Neutrophil (primary cell): ENCODE results near the gene PRKG1.
"Not testable (repeated sequence)": the region's sequence is repeated elsewhere in the genome, so short reads cannot be mapped to it uniquely, and the experiment has no call there.

Experiments used
- H3K27ac ChIP-seq: fragments of 200-600 bp; sonication (generic); 2 replicates; pipeline ENCODE4 v1.5.1; 2016; ENCODE audit warnings: mild to moderate bottlenecking, moderate library complexity
- H3K27me3 ChIP-seq: fragments of 200-600 bp; sonication (generic); 2 replicates; pipeline ENCODE4 v1.6.0; 2016; ENCODE audit warnings: mild to moderate bottlenecking
- H3K36me3 ChIP-seq: fragments of 200-600 bp; sonication (generic); 2 replicates; pipeline ENCODE4 v1.5.1; 2017
- H3K4me1 ChIP-seq, 2 experiments: fragments of 200-600 bp in 1 of 2; sonication (generic) in 1 of 2; 1 replicate in 1 of 2; 2 replicates in 1 of 2; pipeline versions ENCODE4 v1.5.1 to v1.6.1; 2013 to 2016; ENCODE audit warnings: low read depth in 1 of 2, low read length in 1 of 2, mild to moderate bottlenecking in 1 of 2, moderate library complexity in 1 of 2; ENCODE audit not compliant: control insufficient read depth in 1 of 2, insufficient read depth in 1 of 2
- H3K4me3 ChIP-seq, 2 experiments: fragments of 200-600 bp in 1 of 2; sonication (generic) in 1 of 2; 1 replicate in 1 of 2; 2 replicates in 1 of 2; pipeline ENCODE4 v1.5.1; 2013 to 2016; ENCODE audit warnings: low read depth in 1 of 2, low read length in 1 of 2, mild to moderate bottlenecking in 1 of 2, moderate library complexity in 1 of 2
- H3K9me3 ChIP-seq: fragments of 200-600 bp; sonication (generic); 2 replicates; pipeline ENCODE4 v1.5.1; 2016
- TF ChIP-seq, protein P1 (sequence below): fragments of 200-600 bp; sonication (generic); IDR thresholded peaks from 2 replicates; pipeline ENCODE4 v1.5.1; 2016; ENCODE audit warnings: antibody characterized with exemption

PRKG1 gene

DNA sequence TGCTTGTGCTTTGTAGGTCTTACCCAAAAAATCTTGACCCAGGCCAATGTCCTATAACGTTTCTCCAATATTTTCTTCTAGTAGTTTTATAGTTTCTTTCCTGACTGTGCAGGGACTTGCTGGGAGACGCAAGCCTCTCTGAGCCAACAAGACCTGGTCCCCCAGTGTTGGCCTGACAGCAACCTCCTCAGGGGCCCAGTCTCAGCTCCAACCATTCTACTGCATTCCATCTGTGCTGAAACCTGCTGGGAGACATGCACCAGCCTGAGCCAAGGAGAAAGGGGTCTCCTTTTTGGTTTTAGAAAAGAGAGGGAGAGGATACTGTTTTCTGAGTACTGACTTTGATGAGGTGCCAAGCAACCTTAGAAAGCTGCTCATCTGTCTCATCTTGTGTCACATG, 251.4 kb downstream of the PRKG1 start:
- Histone ChIP-seq H3K27me3 (no peaks in the 10 kb centered on the region), H3K9me3 (no peaks in the 10 kb centered on the region), H3K4me3 (no peak overlapping the region), H3K36me3 (no peaks in the 10 kb centered on the region), H3K4me1 (no peaks in the 10 kb centered on the region), H3K27ac (no peak overlapping the region)
- TF ChIP-seq, protein P1, sequence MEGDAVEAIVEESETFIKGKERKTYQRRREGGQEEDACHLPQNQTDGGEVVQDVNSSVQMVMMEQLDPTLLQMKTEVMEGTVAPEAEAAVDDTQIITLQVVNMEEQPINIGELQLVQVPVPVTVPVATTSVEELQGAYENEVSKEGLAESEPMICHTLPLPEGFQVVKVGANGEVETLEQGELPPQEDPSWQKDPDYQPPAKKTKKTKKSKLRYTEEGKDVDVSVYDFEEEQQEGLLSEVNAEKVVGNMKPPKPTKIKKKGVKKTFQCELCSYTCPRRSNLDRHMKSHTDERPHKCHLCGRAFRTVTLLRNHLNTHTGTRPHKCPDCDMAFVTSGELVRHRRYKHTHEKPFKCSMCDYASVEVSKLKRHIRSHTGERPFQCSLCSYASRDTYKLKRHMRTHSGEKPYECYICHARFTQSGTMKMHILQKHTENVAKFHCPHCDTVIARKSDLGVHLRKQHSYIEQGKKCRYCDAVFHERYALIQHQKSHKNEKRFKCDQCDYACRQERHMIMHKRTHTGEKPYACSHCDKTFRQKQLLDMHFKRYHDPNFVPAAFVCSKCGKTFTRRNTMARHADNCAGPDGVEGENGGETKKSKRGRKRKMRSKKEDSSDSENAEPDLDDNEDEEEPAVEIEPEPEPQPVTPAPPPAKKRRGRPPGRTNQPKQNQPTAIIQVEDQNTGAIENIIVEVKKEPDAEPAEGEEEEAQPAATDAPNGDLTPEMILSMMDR, result no peak

DNA sequence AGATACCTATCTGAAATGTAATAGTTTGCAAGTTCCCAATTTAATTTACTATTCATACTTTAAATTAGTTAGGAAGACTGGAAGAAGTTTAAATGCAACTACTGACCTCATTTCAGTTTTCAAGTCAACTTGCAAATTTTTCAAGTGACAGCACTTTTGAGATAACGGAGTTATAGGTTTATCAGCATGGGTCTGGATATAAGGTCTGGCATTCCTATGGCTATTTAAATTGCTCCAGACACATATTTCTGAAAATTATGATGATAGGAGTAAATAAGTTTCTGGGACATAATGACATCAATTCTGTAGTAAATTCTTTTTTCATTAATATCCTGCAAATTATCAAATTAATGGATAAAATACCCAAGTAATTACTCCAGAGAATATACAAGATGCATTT, 251.9 kb downstream of the PRKG1 start:
- TF ChIP-seq, protein P1, result no peak
- H3K9me3 ChIP-seq, result no peaks in the 10 kb centered on the region
- H3K4me1 ChIP-seq, result no peaks in the 10 kb centered on the region
- no peak overlapping the region for H3K4me3 ChIP-seq
- H3K36me3 ChIP-seq, result no peaks in the 10 kb centered on the region
- H3K27me3 ChIP-seq, result no peaks in the 10 kb centered on the region
- no peak overlapping the region for H3K27ac ChIP-seq

DNA sequence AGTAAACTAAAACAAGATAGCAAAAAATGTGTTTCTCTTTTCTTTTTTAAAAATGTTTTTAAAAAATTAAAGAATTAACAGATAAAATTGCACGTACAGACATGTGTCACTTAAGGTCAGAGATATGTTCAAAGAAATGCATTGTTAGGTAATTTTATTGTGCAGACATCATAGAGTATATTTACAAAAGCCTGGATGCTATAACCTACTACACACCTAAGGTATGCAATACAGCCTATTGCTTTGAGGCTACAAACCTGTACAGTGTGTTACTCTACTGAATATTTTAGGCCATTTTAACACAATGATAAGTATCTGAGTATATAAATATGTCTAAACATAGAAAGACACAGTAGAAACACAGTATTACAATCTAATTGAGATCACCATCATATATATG, 253.1 kb downstream of the PRKG1 start:
- Histone ChIP-seq H3K27ac (no peak overlapping the region), H3K27me3 (no peaks in the 10 kb centered on the region), H3K4me1 (no peaks in the 10 kb centered on the region), H3K9me3 (no peaks in the 10 kb centered on the region), H3K4me3 (no peak overlapping the region), H3K36me3 (no peaks in the 10 kb centered on the region)
- TF ChIP-seq, protein P1, result no peak

DNA sequence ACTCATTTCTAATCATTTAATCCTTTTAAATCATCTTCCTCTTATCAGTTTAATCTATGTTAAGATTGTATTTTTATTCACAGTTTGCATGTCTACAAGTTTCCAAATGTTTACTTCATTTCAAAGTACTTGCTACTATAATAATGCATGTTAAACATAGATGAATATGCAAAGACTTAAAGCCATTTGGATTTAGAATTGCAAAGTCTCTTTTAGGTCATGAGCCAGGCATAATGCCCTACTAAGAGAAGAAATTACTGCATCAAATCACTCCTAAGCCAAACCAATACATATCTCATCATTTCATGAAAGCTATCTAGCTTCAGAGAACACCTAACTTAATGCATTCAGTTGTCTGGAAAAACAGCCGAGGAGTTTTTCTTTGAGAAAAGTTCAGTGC, 266.1 kb downstream of the PRKG1 start:
- H3K36me3 ChIP-seq, result no peaks in the 10 kb centered on the region
- no peaks in the 10 kb centered on the region for H3K4me1 ChIP-seq
- H3K9me3 ChIP-seq, result no peaks in the 10 kb centered on the region
- TF ChIP-seq, protein P1, result no peak
- no peak overlapping the region for H3K4me3 ChIP-seq
- no peaks in the 10 kb centered on the region for H3K27me3 ChIP-seq
- no peak overlapping the region for H3K27ac ChIP-seq

DNA sequence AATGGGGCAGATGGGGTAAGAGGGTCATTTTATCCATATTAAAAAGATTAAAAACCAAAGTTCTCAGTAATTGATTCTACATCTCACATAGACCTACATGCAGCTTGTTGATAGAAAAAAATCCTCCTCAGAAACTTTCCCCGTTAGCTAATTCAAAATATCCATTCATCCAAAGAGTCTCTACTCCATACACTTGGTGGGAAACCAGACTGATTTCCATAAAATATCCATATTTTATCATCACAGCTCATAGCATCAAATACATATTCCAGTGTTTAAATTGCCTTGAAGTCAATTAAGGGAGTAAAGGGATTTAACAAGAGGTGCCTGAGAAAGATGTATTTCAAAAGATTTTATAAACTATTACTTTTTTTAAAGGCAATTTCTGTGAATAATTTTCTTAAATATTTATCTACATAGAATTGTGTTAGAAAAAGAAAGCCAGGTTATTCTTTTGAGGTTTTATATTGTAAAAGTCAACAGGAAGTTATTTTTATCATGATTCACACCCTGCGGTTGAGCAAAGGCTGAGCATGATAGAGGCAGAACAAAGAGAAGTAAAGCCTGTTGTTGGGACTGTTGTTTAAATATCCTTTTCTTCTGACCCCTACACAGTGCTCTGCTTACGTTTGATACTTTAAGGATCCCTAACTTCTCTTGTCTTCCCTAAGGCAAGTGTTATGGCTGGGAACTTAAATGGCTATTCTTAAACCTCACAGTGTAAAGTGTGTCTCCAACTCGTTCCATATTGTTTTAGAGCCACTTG, 266.7 kb downstream of the PRKG1 start:
- TF ChIP-seq, protein P1, result no peak
- Histone ChIP-seq H3K27me3 (no peaks in the 10 kb centered on the region), H3K9me3 (no peaks in the 10 kb centered on the region), H3K36me3 (no peaks in the 10 kb centered on the region), H3K4me1 (no peaks in the 10 kb centered on the region), H3K27ac (no peak overlapping the region), H3K4me3 (no peak overlapping the region)

DNA sequence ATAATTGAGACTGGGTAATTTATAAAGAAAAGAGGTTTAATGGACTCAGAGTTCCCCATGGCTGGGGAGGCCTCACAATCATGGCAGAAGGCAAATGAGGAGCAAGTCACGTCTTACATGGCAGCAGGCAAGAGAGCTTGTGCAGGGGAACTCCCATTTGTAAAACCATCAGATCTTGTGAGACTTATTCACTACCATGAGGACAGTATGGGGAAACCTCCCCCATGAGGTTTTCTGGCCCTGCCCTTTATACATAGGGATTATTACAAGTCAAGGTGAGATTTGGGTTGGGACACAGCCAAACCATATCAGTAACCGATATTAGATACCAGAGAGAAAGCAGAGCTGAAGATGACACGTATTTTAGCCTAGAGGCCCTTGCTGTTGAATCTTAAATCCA, 267.5 kb downstream of the PRKG1 start:
- not testable (repeated sequence) for H3K36me3 ChIP-seq, H3K27ac ChIP-seq

More for the DNA sequence above, 267.5 kb downstream of the PRKG1 start:
- not testable (repeated sequence) for H3K4me3 ChIP-seq, H3K9me3 ChIP-seq, H3K27me3 ChIP-seq, H3K4me1 ChIP-seq
